Breast epithelium (tissue), 4 donors: ENCODE measurements around the gene AHI1. TPM values are rescaled to one million over a fixed set of nuclear protein-coding genes. Genes with fewer than 3 reads are reported as not detected.

ENCODE experiments used
- DNase-seq, 2 donors: peaks; one replicate each; pipeline ENCODE4 v3.0.0-alpha.2; 2019; ENCODE audit warnings: low spot score in 2 of 2
- H3K27ac ChIP-seq, 2 donors: fragments of 200-600 bp; sonication (generic) in 1 of 2; one replicate each; pipeline ENCODE4 v1.5.1; 2016 to 2019; ENCODE audit warnings: mild to moderate bottlenecking in 1 of 2
- H3K27me3 ChIP-seq, 2 donors: fragments of 200-600 bp; sonication (generic) in 1 of 2; one replicate each; pipeline versions ENCODE4 v1.5.1 to v1.6.0; 2017 to 2019; ENCODE audit warnings: control low read depth in 1 of 2, mild to moderate bottlenecking in 1 of 2
- H3K36me3 ChIP-seq: fragments of 200-600 bp; one replicate; pipeline ENCODE4 v1.5.1; 2019
- H3K4me1 ChIP-seq, 2 donors: fragments of 200-600 bp; sonication (generic); one replicate each; pipeline ENCODE4 v1.5.1; 2016 to 2019; ENCODE audit warnings: control low read depth in 1 of 2
- H3K4me3 ChIP-seq, 3 donors: fragments of 200-600 bp; sonication (generic); 1 replicate in 2 of 3; 2 replicates in 1 of 3; pipeline ENCODE4 v1.5.1; 2016 to 2019; ENCODE audit warnings: mild to moderate bottlenecking in 3 of 3, moderate library complexity in 2 of 3
- H3K9me3 ChIP-seq, 2 donors: fragments of 200-600 bp; sonication (generic) in 1 of 2; one replicate each; pipeline ENCODE4 v1.5.1; 2016 to 2019; ENCODE audit warnings: control low read depth in 1 of 2
- CTCF ChIP-seq, 3 donors: fragments of 450-650 bp; IDR thresholded peaks; one replicate each; pipeline ENCODE4 v1.5.1; 2016 to 2017; ENCODE audit warnings: antibody characterized with exemption in 3 of 3, mild to moderate bottlenecking in 3 of 3, moderate library complexity in 3 of 3
- POLR2A ChIP-seq: fragments of 450-650 bp; IDR thresholded peaks from one replicate; pipeline ENCODE4 v1.6.1; 2016; ENCODE audit warnings: antibody characterized with exemption, mild to moderate bottlenecking, moderate library complexity
- POLR2AphosphoS5 ChIP-seq, 3 donors: sonication (generic); formaldehyde crosslinking; IDR thresholded peaks; one replicate each; pipeline ENCODE4 v1.6.1; 2017; ENCODE audit warnings: antibody characterized with exemption in 3 of 3
- intact Hi-C: fragments of 100-400 bp; cut with DNase I; formaldehyde crosslinking; loops from one replicate; pipeline ENCODE4 v1.15.1; 2023; ENCODE audit warnings: low total_unique reads
- total RNA-seq, 3 donors: library from RNA; depleted of rRNA; stranded (reverse); fragments of >200 nt; gene quantifications; one replicate each; pipeline ENCODE4 v1.1.0, GENCODE V29; 2016

AHI1 gene
- total RNA-seq, 3 donors from 2014 or later, result 23.5 to 62.2 (median 49.8) TPM

- H3K4me3 ChIP-seq, result no peak overlapping the region
- TF ChIP-seq POLR2AphosphoS5 (IDR thresholded peaks at IDR 0.05) (no peak), POLR2A (no peak), CTCF (IDR thresholded peaks at IDR 0.05) (no peak)
- DNase-seq, result no peak
- intact Hi-C loops, result no loop called here
- no peaks in the 10 kb centered on the region for H3K9me3 ChIP-seq
- no peaks in the 10 kb centered on the region for H3K27me3 ChIP-seq
- no peaks in the 10 kb centered on the region for H3K36me3 ChIP-seq
- H3K4me1 ChIP-seq, result no peaks in the 10 kb centered on the region
- no peak overlapping the region for H3K27ac ChIP-seq
These were observed 239.7 kb downstream of the AHI1 start for GRCh38 chr6:135257631-135258405.

DNA sequence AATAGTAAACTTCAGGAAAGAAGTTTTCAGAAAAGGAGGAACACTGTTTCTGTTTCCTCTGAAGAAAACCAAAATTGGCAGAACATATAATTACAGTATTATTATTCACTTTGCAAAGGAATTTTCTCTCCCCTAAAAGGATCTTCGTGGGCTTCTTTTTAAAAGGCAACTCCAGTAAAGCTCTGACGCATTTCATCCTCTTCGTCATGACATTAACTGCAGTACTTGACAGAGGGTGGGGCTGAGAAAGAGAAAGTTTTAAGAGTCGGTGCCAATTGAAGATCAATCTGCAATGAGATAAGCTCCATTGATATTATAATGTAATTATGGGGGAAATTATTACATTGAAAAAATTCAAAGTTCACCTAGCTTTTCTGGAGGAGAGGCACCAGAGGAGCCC, 240.7 kb downstream of the AHI1 start:
- TF ChIP-seq POLR2A (no peak), CTCF (IDR thresholded peaks at IDR 0.05) (no peak), POLR2AphosphoS5 (IDR thresholded peaks at IDR 0.05) (no peak)
- H3K27ac ChIP-seq, result no peak overlapping the region
- no peaks in the 10 kb centered on the region for H3K9me3 ChIP-seq
- intact Hi-C loops, result no loop called here
- no peaks in the 10 kb centered on the region for H3K27me3 ChIP-seq
- H3K4me3 ChIP-seq, result no peak overlapping the region
- no peak for DNase-seq
- no peaks in the 10 kb centered on the region for H3K36me3 ChIP-seq
- H3K4me1 ChIP-seq, result no peaks in the 10 kb centered on the region

DNA sequence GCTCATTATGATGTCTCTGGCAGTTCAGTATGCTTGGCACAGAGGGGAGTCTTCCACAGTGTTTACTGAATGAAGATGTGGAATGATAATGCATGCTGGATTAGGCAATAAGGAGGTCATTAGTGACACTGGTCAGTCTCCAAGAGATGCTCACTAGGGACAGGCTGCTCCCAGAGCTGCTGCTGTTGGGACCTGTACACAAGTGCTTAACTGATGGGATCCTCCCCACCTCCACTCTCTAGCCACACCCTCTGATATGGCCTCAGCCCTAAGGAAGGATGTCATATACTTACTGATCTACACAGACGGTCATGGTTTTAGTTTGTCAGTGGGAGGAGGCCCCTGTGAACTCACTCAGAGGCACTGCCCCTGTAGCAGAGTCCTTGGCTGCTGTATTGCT, 243.1 kb downstream of the AHI1 start:
- intact Hi-C loops, result no loop called here
- Histone ChIP-seq H3K4me1 (no peaks in the 10 kb centered on the region), H3K27ac (peak overlapping the region in 1 of 2 donors; percentile 3), H3K9me3 (no peaks in the 10 kb centered on the region), H3K4me3 (no peak overlapping the region), H3K36me3 (no peaks in the 10 kb centered on the region), H3K27me3 (no peaks in the 10 kb centered on the region)
- TF ChIP-seq POLR2A, result no peak
- no peak for TF ChIP-seq POLR2AphosphoS5 (IDR thresholded peaks at IDR 0.05)
- TF ChIP-seq CTCF (IDR thresholded peaks at IDR 0.05), result no peak
- DNase-seq, result no peak

- TF ChIP-seq POLR2A (no peak), CTCF (IDR thresholded peaks at IDR 0.05) (no peak), POLR2AphosphoS5 (IDR thresholded peaks at IDR 0.05) (no peak)
- intact Hi-C loops, result no loop called here
- H3K4me3 ChIP-seq, result no peak overlapping the region
- no peaks in the 10 kb centered on the region for H3K27me3 ChIP-seq
- H3K27ac ChIP-seq, result peak overlapping the region in 1 of 2 donors; percentile 60
- DNase-seq, result no peak
- H3K36me3 ChIP-seq, result no peaks in the 10 kb centered on the region
- H3K4me1 ChIP-seq, result no peaks in the 10 kb centered on the region
- no peaks in the 10 kb centered on the region for H3K9me3 ChIP-seq
These were observed 245.8 kb downstream of the AHI1 start for GRCh38 chr6:135251498-135252441.
